ENCODE measurements around the gene P3H2.

Gene P3H2

DNA sequence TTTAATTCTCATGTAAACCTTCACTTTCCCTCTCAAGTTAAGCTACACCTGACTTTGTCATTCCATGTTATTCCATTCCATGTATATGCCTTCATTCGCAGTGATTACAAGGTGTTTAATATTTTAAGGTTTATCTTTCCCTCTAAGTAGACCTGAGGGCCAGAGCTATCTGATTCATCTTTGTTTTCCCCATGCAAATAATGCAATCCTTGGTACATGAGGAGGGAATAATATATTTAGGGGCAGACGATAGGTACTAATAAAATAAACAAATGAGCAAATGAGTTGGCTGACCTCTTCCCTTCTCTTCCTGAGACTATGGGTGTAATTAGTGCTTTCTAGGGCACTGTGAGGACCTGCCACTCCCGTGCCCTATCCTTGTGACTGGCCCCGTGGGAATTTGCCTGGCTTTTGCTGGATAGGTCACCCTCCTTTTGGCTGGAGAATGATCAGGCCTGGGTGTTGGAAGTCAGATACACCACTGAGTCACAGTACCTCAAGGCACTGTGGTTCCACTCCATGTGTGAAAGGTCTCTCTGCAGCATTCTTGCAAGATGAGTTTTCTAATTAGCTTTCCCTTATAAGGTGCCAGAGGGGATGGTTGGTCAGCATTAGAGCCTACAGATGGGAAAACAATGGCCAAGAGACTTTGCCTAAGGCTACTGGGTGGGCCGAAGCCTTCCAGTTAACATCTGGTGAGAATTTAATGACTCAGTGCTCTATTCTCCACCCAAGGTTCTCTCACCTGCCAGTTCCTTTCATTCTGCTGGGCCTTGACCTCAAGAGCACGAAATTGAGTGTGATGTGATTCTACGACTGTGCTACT, 183.2 kb downstream of the P3H2 start:
- DNase-seq, result peak; percentile 86

DNA sequence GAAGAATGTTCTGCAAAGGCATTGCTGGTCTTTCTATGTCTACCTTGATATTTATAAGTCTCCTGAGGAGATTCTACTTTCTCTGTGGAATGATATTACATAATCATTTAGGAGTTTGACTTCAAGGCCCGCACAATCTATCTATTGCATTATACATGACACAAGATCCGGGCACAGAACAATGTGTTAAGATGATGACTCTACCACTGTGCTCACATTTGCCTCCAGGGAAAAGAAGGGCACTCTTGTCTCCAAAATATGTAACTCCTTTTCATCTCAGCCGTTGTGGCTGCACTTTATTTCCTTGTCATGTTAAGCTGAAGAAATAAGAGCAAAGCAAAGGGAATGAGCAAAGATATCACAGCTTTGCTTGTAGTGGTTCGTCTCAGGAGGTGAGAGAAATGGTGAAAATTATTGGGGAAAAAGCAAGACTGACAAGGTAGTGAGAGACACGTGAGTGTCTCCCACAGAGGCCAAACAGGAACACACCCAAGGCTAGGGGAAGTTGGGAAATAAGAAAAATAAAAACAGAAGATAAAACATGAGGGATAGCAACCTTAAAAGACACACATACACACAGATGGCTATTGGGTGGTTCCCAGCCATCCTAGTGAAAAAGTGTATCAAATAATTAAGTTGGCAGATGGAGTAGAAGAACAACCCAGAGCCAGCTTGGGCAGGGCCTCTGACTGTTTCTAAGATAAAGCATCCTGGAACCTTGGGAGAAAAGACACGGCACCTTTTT, 184.3 kb downstream of the P3H2 start:
- DNase-seq, result no peak

DNA sequence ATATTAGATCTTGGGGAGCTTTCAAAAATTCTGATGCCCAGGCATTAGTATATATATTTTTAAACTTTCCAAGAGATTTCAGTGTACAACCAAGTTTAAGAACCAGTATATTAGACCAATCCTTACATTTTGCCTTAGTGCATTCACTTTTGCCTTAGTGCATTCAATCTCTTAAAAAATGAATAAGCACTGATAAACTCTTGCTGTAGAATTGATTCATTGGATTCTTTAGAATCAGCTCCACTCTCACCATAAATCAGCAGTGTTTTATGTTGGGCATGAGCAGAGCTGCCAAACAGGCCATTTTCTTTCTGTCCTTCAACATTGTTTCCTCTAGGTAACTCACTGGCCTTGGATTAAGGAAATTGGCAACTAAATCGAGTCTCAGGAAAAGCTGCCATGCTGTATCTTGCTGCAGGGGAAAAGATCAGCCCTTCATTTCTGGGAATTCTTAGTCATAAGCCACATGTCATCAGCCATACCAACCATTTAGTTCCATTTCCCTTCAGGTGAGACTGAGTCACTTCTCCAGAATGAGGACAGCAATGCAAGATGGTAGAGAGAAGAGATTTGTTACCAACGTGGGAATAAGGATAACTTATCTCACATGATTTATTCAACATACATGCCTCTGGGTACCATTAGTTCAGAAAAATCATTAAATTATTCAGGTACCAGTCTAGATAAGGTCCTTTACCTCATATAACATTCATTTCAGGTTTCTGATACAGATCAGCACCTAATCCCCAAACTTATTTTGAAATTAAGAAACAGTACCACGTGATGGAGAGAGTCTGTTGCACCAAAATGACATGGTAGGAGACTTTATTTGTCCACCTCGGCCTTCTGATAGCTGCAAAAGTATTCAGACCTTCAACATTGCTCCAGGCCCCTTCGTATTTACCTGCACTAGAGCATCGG, 192.5 kb downstream of the P3H2 start:
- no peak for DNase-seq

DNA sequence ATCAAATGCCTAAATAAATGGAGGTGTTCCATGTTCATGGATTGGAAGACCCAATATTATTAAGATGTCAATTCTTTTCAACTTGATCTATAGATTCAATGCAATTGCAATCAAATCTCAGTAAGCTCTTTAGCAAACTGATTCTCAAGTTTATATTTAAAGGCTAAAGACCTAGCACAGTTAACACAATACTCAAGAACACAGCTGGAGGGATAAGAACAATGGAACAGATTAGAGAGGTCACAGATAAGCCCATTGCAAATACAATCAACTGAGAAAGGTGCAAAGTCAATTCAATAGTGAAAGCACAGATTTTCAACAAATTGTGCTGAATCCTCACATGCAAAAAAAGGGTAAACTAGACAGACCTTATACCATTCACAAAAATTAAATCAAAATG, 198.9 kb downstream of the P3H2 start:
- DNase-seq, result no peak

DNA sequence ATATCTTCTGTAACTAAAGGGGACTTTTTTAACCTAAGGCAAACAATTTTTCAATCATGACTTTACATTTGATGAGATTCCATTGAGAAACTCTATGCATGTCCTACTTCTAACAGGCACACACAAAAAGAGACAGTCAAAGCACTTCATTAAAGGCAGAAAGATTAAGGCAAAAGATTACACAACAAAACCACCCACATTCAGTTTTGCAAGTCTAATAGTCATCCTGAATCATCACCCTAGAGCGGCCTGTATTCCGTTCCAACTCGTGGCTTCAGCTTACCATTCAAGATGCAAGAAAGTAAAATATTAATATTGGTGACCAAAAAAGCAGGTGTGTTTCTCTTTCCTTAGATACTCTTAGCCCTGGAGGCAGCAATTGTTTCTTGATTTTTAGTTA, 205.9 kb downstream of the P3H2 start:
- DNase-seq, result peak; percentile 55

DNA sequence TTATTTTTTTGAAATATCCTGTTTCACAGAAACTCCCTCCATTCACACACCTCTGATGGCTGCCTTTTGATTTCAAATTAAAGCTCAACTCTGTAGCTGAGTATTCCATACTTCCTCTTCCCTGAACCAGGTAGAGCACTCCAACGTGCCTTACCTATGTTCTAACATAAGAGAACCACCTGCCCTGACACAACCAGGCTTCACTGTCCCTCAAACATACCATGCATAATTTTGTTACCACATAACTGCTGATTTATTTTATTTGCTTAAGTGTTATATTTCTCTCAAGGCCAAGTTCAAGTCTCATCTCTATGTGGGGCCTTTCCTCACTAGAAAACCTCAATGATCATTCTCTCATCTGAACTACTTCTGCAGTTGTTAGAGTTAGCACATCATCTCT, 209.7 kb downstream of the P3H2 start:
- no peak for DNase-seq

DNA sequence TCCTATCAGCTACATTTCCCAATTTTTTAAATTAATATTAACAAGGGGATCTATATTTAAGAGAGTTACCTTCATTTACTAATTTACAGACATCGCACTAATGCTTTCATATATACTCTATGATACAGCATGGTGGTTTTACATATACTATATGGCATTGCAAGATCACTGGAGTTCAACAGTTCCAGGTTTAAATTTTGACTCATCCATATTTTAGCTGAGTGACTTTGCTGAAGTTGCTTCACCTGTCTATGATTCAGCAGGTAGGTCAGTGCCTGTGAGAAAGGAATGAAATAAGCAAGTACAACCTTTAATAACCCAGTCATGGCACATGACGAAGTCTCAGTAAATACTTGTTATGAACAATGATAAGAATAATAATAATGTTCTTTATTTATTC, 211.1 kb downstream of the P3H2 start:
- DNase-seq, result no peak

DNA sequence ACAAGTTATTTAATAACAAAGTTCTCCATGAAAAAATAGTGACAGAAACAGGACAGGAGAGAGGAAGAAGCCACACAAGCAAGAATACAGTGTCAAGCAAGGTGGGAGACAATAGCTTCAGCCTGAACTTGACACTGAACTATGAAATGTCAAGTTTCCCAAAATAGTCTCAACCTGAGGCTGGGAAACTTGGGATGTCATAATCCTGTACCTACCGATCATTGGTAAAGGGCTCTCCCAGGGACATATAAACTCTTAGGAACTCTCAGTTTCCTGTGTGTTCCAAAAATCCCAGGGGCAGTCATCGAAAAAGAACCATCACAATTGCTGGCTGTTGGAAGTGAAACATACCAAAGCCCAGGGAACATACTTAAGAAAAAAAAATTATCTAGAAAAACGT, 211.6 kb downstream of the P3H2 start:
- no peak for DNase-seq

DNA sequence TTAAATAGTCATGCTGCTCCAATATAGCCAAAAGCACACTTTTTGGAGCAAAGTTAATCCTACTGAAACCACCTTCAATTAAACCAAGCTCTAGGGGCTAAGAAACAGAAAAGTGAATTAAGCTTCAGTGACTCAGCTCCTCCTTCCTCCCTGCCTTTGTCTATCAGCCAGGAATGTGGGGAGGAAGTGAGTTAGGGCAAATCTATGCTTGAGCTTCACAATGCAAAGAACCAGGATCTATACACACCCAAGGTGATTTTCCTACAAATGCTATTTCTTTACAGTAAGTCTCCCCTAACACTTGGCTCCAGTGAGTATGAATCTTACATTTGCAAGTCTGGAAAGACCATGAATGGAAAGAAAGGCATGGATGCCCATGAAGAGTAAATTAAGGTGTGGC, 212.1 kb downstream of the P3H2 start:
- DNase-seq, result peak; percentile 9

DNA sequence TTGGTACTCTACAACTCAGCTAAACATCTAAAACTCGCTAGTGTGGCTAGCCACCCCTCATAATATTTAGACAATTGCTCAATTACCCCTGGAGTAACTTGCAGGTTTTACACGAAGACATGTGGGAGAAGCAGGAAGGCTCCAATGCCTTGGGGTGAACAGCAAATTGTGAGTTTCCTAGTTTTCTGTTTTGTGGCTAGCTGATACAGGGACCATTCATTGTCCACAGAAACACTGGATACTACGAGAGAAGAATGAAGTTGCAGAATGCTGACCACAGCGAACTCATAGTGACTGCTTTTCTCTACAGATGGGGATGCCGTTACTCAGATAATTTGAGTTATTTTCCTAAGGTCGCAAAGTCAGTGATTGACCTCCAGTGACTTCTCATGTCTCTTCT, 212.9 kb downstream of the P3H2 start:
- no peak for DNase-seq
